Keratinocyte (primary cell): ENCODE results near the gene SELENOS. TPM values are rescaled to one million over a fixed set of nuclear protein-coding genes. Genes with fewer than 3 reads are reported as not detected.

Source experiments
- DNase-seq: peaks from one replicate; pipeline ENCODE4 v3.0.0-alpha.2; 2011; ENCODE audit warnings: low read depth, missing footprints, low spot score
- FAIRE-seq: peaks from 2 replicates; lab custom pipeline; 2011; peaks lifted over from hg19 to GRCh38; lab: Jason Lieb, UNC
- H2AFZ ChIP-seq: 2 replicates; pipeline ENCODE4 v1.6.0; 2012; ENCODE audit warnings: low read length, control low read depth, inconsistent platforms; ENCODE audit not compliant: control insufficient read depth
- H3K27ac ChIP-seq: 2 replicates; pipeline ENCODE4 v1.5.1; 2011; ENCODE audit warnings: low read length; ENCODE audit not compliant: control insufficient read depth, insufficient read depth
- H3K27me3 ChIP-seq: 3 replicates; pipeline ENCODE4 v1.6.0; 2011; ENCODE audit warnings: low read length; ENCODE audit not compliant: control insufficient read depth, insufficient read depth; ENCODE audit errors: extremely low read depth
- H3K36me3 ChIP-seq, 2 experiments: 2 replicates in 1 of 2; 3 replicates in 1 of 2; pipeline ENCODE4 v1.5.1; 2011; ENCODE audit warnings: low read length in 2 of 2, mild to moderate bottlenecking in 1 of 2; ENCODE audit not compliant: control insufficient read depth in 2 of 2, insufficient read depth in 2 of 2; ENCODE audit errors: extremely low read depth in 1 of 2
- H3K4me1 ChIP-seq: 3 replicates; pipeline ENCODE4 v1.5.1; 2011; ENCODE audit warnings: low read length; ENCODE audit not compliant: control insufficient read depth, insufficient read depth; ENCODE audit errors: extremely low read depth
- H3K4me2 ChIP-seq: 3 replicates; pipeline ENCODE4 v1.6.0; 2011; ENCODE audit warnings: low read depth, low read length; ENCODE audit not compliant: control insufficient read depth, insufficient read depth; ENCODE audit errors: extremely low read depth
- H3K4me3 ChIP-seq, 3 experiments: fragments of 200-600 bp in 1 of 3; sonication (generic) in 1 of 3; 2 replicates in 2 of 3; 3 replicates in 1 of 3; pipeline ENCODE4 v1.5.1; 2011 to 2016; ENCODE audit warnings: low read length in 3 of 3, mild to moderate bottlenecking in 3 of 3, control low read depth in 2 of 3, inconsistent platforms in 1 of 3, low read depth in 1 of 3, mixed read lengths in 1 of 3, mixed run types in 1 of 3, moderate library complexity in 1 of 3; ENCODE audit not compliant: control insufficient read depth in 2 of 3, insufficient read depth in 2 of 3; ENCODE audit errors: extremely low read depth in 1 of 3
- H3K79me2 ChIP-seq: 2 replicates; pipeline ENCODE4 v1.6.0; 2012; ENCODE audit warnings: low read length; ENCODE audit not compliant: control insufficient read depth, insufficient read depth
- H3K9ac ChIP-seq: 3 replicates; pipeline ENCODE4 v1.6.0; 2011; ENCODE audit warnings: low read length; ENCODE audit not compliant: control insufficient read depth, insufficient read depth; ENCODE audit errors: extremely low read depth
- H3K9me1 ChIP-seq: 3 replicates; pipeline ENCODE4 v1.6.0; 2011; ENCODE audit warnings: low read length; ENCODE audit not compliant: control insufficient read depth, insufficient read depth; ENCODE audit errors: extremely low read depth
- H3K9me3 ChIP-seq: 2 replicates; pipeline ENCODE4 v1.5.1; 2012; ENCODE audit warnings: low read depth, low read length; ENCODE audit not compliant: control insufficient read depth
- H4K20me1 ChIP-seq: 3 replicates; pipeline ENCODE4 v1.6.0; 2011; ENCODE audit warnings: low read length; ENCODE audit not compliant: control insufficient read depth, insufficient read depth; ENCODE audit errors: extremely low read depth
- CTCF ChIP-seq, 3 experiments: IDR thresholded peaks in 1 of 3; conservative IDR thresholded peaks in 1 of 3; optimal IDR thresholded peaks in 1 of 3; 2 replicates in 2 of 3; 3 replicates in 1 of 3; pipeline versions ENCODE3 to v1.5.1; 2011; ENCODE audit warnings: low read length in 3 of 3, mild to moderate bottlenecking in 3 of 3, moderate library complexity in 2 of 3, control low read depth in 1 of 3, inconsistent platforms in 1 of 3; ENCODE audit not compliant: insufficient read depth in 2 of 3; ENCODE audit errors: extremely low read depth in 1 of 3
- EZH2 ChIP-seq: IDR thresholded peaks from one replicate; pipeline ENCODE4 v1.6.1; 2012; ENCODE audit warnings: inconsistent platforms, mild to moderate bottlenecking, low read length, moderate library complexity
- dilution Hi-C: fragments of 300-500 bp; cut with MboI; formaldehyde crosslinking; loops from one replicate; pipeline ENCODE4 v1.7.0; 2020; ENCODE audit warnings: low sequenced_read_pairs; ENCODE audit not compliant: extremely low pct_ligation_motif_present
- polyA plus RNA-seq, 5 experiments: library from polyadenylated mRNA; depleted of rRNA in 3 of 5; stranded (reverse) in 3 of 5; stranded (forward) in 1 of 5; unstranded in 1 of 5; fragments of >200 nt; gene quantifications; 1 replicate in 1 of 5; 2 replicates in 3 of 5; 3 replicates in 1 of 5; pipeline versions ENCODE4 v1.2.1 to v1.2.3, GENCODE V29; 2011 to 2012; ENCODE audit warnings: missing spikeins in 2 of 5, low read depth in 1 of 5, low replicate concordance in 1 of 5

Gene SELENOS
- polyA plus RNA-seq, 1 donor (not counting 4 experiments of a cell fraction or from before 2014, with no cell fraction given) = 82.2 TPM

- FAIRE-seq = no peak
- H2AFZ ChIP-seq = no peak overlapping the region
- no peak overlapping the region for H3K4me2 ChIP-seq
- peaks cover 31% of the 10 kb centered on the region for H3K79me2 ChIP-seq
- dilution Hi-C loops = no loop called here
- H3K27me3 ChIP-seq = no peaks in the 10 kb centered on the region
- DNase-seq = no peak
- H3K9me3 ChIP-seq = no peaks in the 10 kb centered on the region
- H3K27ac ChIP-seq = no peak overlapping the region
- TF ChIP-seq CTCF (optimal IDR thresholded peaks at IDR 0.05 in 1 of 3, IDR thresholded peaks at IDR 0.05 in 1 of 3, conservative IDR thresholded peaks at IDR 0.05 in 1 of 3; ENCODE audit: extremely low read depth in 1 of 3, insufficient read depth in 2 of 3, low read length in 3 of 3) = no peak
- TF ChIP-seq EZH2 = no peak
- peaks cover 5% of the 10 kb centered on the region for H3K4me1 ChIP-seq
- no peaks in the 10 kb centered on the region for H3K9me1 ChIP-seq
- H4K20me1 ChIP-seq = peaks cover 8% of the 10 kb centered on the region
- H3K9ac ChIP-seq = no peak overlapping the region
- H3K4me3 ChIP-seq = no peak overlapping the region
- peaks cover 29 to 57% of the 10 kb centered on the region in 2 experiments for H3K36me3 ChIP-seq
Measured at GRCh38 chr15:101273534-101273933, 3.8 kb downstream of the SELENOS start.

GRCh38 chr15:101272584-101272983 lies 4.7 kb downstream of the SELENOS start:
- H3K36me3 ChIP-seq = peaks cover 29 to 57% of the 10 kb centered on the region in 2 experiments

More at GRCh38 chr15:101272584-101272983, 4.7 kb downstream of the SELENOS start:
- H3K79me2 ChIP-seq = peaks cover 31% of the 10 kb centered on the region
- no peak for DNase-seq
- no peak for TF ChIP-seq EZH2
- TF ChIP-seq CTCF (optimal IDR thresholded peaks at IDR 0.05 in 1 of 3, IDR thresholded peaks at IDR 0.05 in 1 of 3, conservative IDR thresholded peaks at IDR 0.05 in 1 of 3; ENCODE audit: extremely low read depth in 1 of 3, insufficient read depth in 2 of 3, low read length in 3 of 3) = no peak
- no peaks in the 10 kb centered on the region for H3K9me1 ChIP-seq
- no peak overlapping the region for H2AFZ ChIP-seq
- no peak overlapping the region for H3K27ac ChIP-seq
- H4K20me1 ChIP-seq = peaks cover 8% of the 10 kb centered on the region
- H3K4me1 ChIP-seq = peaks cover 2% of the 10 kb centered on the region
- H3K27me3 ChIP-seq = no peaks in the 10 kb centered on the region
- dilution Hi-C loops = no loop called here
- H3K4me2 ChIP-seq = no peak overlapping the region
- H3K9ac ChIP-seq = no peak overlapping the region
- no peaks in the 10 kb centered on the region for H3K9me3 ChIP-seq
- no peak overlapping the region for H3K4me3 ChIP-seq
- FAIRE-seq = no peak
